Endometrial microvascular endothelial cells (primary cell): Measurements from ENCODE around the gene ARHGEF25. TPM values are rescaled to one million over a fixed set of nuclear protein-coding genes. Genes with fewer than 3 reads are reported as not detected.
"Not testable (repeated sequence)": the region's sequence is repeated elsewhere in the genome, so short reads cannot be mapped to it uniquely, and the experiment has no call there.

Source experiments
- in situ Hi-C: cut with HindIII; loops from 2 replicates; pipeline ENCODE4 v1.10.0; 2017; ENCODE audit warnings: low sequenced_read_pairs, low pct_unique_long_range_greater_than_20kb; ENCODE audit errors: inconsistent ontology term
- total RNA-seq: library from RNA; depleted of rRNA; stranded (reverse); fragments of >200 nt; gene quantifications from one replicate; pipeline ENCODE4 v1.2.3, GENCODE V29; 2015; ENCODE audit errors: inconsistent ontology term

The ARHGEF25 gene
- total RNA-seq, 1 donor from 2014 or later = 0.09 TPM

DNA sequence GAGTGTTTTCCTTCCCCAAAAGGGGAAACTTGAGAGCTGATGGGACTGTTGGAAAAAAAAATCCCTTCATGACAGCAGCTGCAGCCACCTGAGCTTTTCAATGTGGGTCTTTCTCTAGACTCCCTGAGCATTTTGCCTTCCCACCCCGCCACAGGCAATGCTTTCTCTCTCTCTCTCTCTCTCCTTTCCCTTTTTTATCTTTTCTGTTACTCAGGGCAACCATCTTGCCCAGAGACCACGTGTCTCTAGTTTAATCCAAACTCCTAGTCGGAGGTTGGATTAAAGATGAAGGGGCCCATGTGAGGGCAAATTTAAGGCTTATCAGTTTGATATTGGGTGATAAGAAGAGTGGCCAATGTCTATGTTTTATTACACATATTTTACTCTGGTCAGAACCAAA lies 47.7 kb downstream of the ARHGEF25 start:
- in situ Hi-C loops = no loop called here

DNA sequence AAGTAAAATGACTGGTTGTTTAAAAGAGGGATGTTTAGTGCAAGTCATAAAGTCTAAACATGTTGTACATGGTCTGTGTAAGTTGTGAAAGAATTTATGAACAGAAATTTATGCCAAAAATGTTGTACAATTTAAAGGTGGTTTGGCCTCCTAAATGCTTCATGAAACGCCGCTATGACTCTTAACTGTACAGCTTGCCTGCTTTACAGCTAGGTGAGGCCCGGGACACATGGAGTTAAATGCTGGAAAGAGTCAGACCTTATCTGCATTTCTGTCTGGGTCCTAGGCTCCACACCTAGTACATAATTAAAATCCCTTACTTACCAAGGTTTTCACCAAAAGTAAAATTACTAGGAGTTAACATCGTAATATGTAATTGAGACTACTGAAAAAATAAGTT lies 50.1 kb downstream of the ARHGEF25 start:
- in situ Hi-C loops = no loop called here

- in situ Hi-C loops = not testable (repeated sequence)
These were observed 54.0 kb downstream of the ARHGEF25 start for GRCh38 chr12:57665066-57665820.

Other genes with a start within 250 kb of the ARHGEF25 start
- 16.8 TPM for gene R3HDM2, start 180.4 kb upstream of the ARHGEF25 start, total RNA-seq
- gene INHBC, start 176.7 kb upstream of the ARHGEF25 start, total RNA-seq = not detected
- gene INHBE, start 156.1 kb upstream of the ARHGEF25 start, total RNA-seq = not detected
- not detected for gene GLI1, start 151.7 kb upstream of the ARHGEF25 start, total RNA-seq
- not detected for gene ARHGAP9, start 131.6 kb upstream of the ARHGEF25 start, total RNA-seq
- 119 TPM for gene MARS1, start 123.4 kb upstream of the ARHGEF25 start, total RNA-seq
- 6.6 TPM for gene DDIT3, start 90.9 kb upstream of the ARHGEF25 start, total RNA-seq
- gene MBD6, start 88.6 kb upstream of the ARHGEF25 start, total RNA-seq = 8.7 TPM
- gene DCTN2, start 64.2 kb upstream of the ARHGEF25 start, total RNA-seq = 221 TPM
- not detected for gene KIF5A, start 61.4 kb upstream of the ARHGEF25 start, total RNA-seq
- 12.5 TPM for gene PIP4K2C, start 20.2 kb upstream of the ARHGEF25 start, total RNA-seq
- 6.2 TPM for gene DTX3, start 6.6 kb upstream of the ARHGEF25 start, total RNA-seq
- 0.19 TPM for gene B4GALNT1, start 21.8 kb downstream of the ARHGEF25 start, total RNA-seq
- gene OS9, start 82.7 kb downstream of the ARHGEF25 start, total RNA-seq = 295 TPM
- 1.2 TPM for gene AGAP2, start 127.3 kb downstream of the ARHGEF25 start, total RNA-seq
- 37.3 TPM for gene TSPAN31, start 133.6 kb downstream of the ARHGEF25 start, total RNA-seq
- gene CDK4, start 140.9 kb downstream of the ARHGEF25 start, total RNA-seq = 291 TPM
- gene MARCHF9, start 143.7 kb downstream of the ARHGEF25 start, total RNA-seq = 0.37 TPM
- 1.9 TPM for gene CYP27B1, start 155.6 kb downstream of the ARHGEF25 start, total RNA-seq
- gene METTL1, start 160.7 kb downstream of the ARHGEF25 start, total RNA-seq = 15.3 TPM
- 11.7 TPM for gene EEF1AKMT3, start 161.2 kb downstream of the ARHGEF25 start, total RNA-seq
- 45.9 TPM for gene TSFM, start 171.4 kb downstream of the ARHGEF25 start, total RNA-seq
- gene AVIL, start 207.3 kb downstream of the ARHGEF25 start, total RNA-seq = 0.46 TPM
- 109 TPM for gene CTDSP2, start 235.3 kb downstream of the ARHGEF25 start, total RNA-seq